Karpas-422 (cell line): ENCODE measurements around the gene NLRP9. TPM values are rescaled to one million over a fixed set of nuclear protein-coding genes. Genes with fewer than 3 reads are reported as not detected.

Source experiments
- DNase-seq: peaks from one replicate; pipeline ENCODE4 v3.0.0-alpha.2; 2015
- H2AFZ ChIP-seq: fragments of 200-600 bp; sonication (generic); 2 replicates; pipeline ENCODE4 v1.6.1; 2014; ENCODE audit warnings: antibody characterized with exemption, low read length, mixed read lengths
- H3K27ac ChIP-seq: fragments of 200-600 bp; sonication (generic); 2 replicates; pipeline ENCODE4 v1.5.1; 2014; ENCODE audit warnings: mild to moderate bottlenecking, low read length, moderate library complexity
- H3K27me3 ChIP-seq: fragments of 200-600 bp; sonication (generic); 2 replicates; pipeline ENCODE4 v1.6.1; 2014; ENCODE audit warnings: low read length, mixed read lengths
- H3K36me3 ChIP-seq: fragments of 200-600 bp; sonication (generic); 2 replicates; pipeline ENCODE4 v1.6.1; 2014; ENCODE audit warnings: low read length, mixed read lengths; ENCODE audit not compliant: insufficient read depth
- H3K4me1 ChIP-seq: fragments of 200-600 bp; sonication (generic); 2 replicates; pipeline ENCODE4 v1.6.1; 2014; ENCODE audit warnings: mild to moderate bottlenecking, low read length, mixed read lengths
- H3K4me2 ChIP-seq: fragments of 200-600 bp; sonication (generic); 2 replicates; pipeline ENCODE4 v1.6.1; 2014; ENCODE audit warnings: low read length, low read depth, mild to moderate bottlenecking; ENCODE audit not compliant: poor library complexity, severe bottlenecking
- H3K4me3 ChIP-seq: fragments of 200-600 bp; sonication (generic); 2 replicates; pipeline ENCODE4 v1.5.1; 2014; ENCODE audit warnings: mild to moderate bottlenecking, antibody characterized with exemption, low read length, mixed read lengths
- H3K79me2 ChIP-seq: fragments of 200-600 bp; sonication (generic); 2 replicates; pipeline ENCODE4 v1.6.1; 2014; ENCODE audit warnings: mild to moderate bottlenecking, low read length, mixed read lengths
- H3K9ac ChIP-seq: fragments of 200-600 bp; sonication (generic); 2 replicates; pipeline ENCODE4 v1.6.0; 2014; ENCODE audit warnings: low read length
- H3K9me2 ChIP-seq: fragments of 200-600 bp; sonication (generic), shearing (Covaris generic); replicated peaks from 2 replicates; pipeline ENCODE4 v1.6.0; 2014; ENCODE audit warnings: mild to moderate bottlenecking, low read length, moderate library complexity; ENCODE audit not compliant: insufficient read depth
- H3K9me3 ChIP-seq: fragments of 300-700, 200-600 bp; sonication (generic); 2 replicates; pipeline ENCODE4 v1.6.1; 2014; ENCODE audit warnings: low read length, mixed read lengths
- H4K20me1 ChIP-seq: fragments of 200-600 bp; sonication (generic); 2 replicates; pipeline ENCODE4 v1.6.1; 2014; ENCODE audit warnings: mild to moderate bottlenecking, antibody characterized with exemption, low read length, low read depth; ENCODE audit not compliant: insufficient read depth
- total RNA-seq: library from RNA; depleted of rRNA; stranded (reverse); fragments of >200 nt; shearing (Covaris generic); gene quantifications from 2 replicates; pipeline ENCODE4 v1.2.3, GENCODE V29; 2014; ENCODE audit warnings: low replicate concordance

NLRP9 gene
- total RNA-seq, 1 experiment from 2014 or later, result not detected

DNA sequence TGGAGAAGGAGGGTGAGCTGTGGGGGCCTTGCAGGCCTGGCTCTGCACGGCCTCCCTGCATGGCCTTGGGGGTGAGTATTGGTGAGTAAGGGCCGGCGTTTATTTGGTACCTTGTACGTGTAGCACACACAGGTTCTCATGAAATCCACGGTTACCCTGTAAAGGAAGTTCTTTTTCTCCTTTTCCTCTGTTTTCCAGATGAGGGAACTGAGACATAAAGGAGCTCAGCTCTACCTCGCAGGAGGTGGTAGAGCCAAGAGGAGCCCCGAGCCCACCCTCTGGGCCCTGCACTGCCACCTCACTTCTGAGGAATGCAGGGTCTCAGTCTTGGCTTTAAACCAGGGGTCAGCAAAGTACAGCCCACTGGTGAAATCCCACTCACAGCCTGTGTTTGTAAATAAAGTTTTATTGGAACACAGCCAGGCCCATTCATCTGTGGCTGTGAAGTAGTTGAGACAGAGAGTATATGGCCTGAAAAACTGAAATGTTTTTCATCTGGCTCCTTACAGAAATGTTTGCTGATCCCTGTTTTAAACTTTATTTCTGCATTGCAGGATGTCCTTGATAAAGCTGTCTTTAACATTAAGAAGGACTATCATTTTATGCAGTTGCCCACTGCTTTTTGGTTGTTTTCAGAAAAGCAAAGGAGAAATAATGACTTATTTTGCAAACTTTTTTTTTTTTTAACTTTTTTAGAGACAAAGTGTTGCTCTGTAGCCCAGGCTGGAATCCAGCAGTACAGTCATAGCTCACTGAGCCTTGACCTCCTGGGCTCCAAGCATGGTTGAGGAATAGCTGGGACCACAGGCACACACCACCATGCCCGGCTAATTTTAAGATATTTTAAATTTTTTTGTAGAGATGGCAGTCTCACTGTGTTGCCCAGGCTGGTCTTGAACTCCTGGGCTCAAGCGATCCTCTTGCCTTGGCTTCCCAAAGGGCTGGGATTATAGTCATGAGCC is 56.8 kb downstream of the NLRP9 start:
- Histone ChIP-seq H3K36me3 (peaks cover 36% of the 10 kb centered on the region; the same call in 1 of the 2 replicates), H4K20me1 (peaks cover 52% of the 10 kb centered on the region), H3K79me2 (peaks cover 94% of the 10 kb centered on the region)

DNA sequence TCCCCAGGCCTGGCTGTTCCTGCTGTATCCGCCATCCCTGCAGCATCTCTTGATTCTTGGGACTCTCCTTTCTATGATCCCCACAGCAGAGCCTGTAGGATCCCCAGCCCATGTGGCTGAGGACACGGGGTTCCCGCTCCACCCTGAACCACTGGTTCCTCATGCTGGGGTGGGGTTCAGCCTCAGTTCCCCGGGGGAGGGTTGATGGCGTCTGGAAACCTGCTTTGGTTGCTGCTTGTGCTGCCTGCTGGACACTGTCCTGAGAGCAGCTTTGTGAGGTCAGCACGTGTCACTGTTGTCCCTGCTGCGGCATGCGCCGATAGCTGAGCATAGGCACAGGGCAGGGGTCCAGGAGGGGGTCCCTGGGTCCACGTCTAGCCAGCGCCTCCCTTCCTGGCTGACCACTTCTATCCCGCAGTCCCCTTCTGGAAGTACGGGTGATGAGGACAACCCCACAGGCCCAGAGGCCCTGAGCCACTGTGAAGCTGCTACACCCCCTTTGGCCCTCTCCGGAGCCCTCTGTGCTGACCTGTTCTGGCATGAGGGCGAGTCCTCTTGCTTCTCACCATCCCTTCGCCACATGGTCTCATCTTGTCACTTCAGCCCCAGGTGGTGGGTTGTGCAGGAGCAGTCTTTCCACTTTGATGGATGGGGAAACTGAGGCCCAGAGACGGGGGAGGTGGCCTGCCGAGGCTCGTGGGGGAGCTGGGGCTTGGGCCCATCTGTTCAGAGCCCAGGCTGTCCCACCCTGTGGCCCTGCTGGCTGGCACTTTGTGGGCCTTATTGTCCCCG is 57.7 kb downstream of the NLRP9 start:
- peaks cover 36% of the 10 kb centered on the region; the same call in 1 of the 2 replicates for H3K36me3 ChIP-seq
- no peak overlapping the region for H2AFZ ChIP-seq
- no peaks in the 10 kb centered on the region for H3K27me3 ChIP-seq
- no peaks in the 10 kb centered on the region for H3K9me2 ChIP-seq
- no peak overlapping the region for H3K9ac ChIP-seq
- peaks cover 55% of the 10 kb centered on the region for H4K20me1 ChIP-seq
- H3K4me2 ChIP-seq, result no peak overlapping the region
- no peak for DNase-seq
- H3K27ac ChIP-seq, result no peak overlapping the region
- H3K4me3 ChIP-seq, result no peak overlapping the region
- peaks cover 94% of the 10 kb centered on the region for H3K79me2 ChIP-seq
- H3K9me3 ChIP-seq, result no peaks in the 10 kb centered on the region
- peaks cover 34% of the 10 kb centered on the region for H3K4me1 ChIP-seq

More for the DNA sequence above, 56.8 kb downstream of the NLRP9 start:
- Histone ChIP-seq H3K9me3 (no peaks in the 10 kb centered on the region), H3K4me1 (peaks cover 28% of the 10 kb centered on the region), H3K9me2 (no peaks in the 10 kb centered on the region), H3K27ac (no peak overlapping the region), H3K27me3 (no peaks in the 10 kb centered on the region), H2AFZ (no peak overlapping the region), H3K4me2 (no peak overlapping the region), H3K4me3 (no peak overlapping the region), H3K9ac (no peak overlapping the region)
- no peak for DNase-seq

DNA sequence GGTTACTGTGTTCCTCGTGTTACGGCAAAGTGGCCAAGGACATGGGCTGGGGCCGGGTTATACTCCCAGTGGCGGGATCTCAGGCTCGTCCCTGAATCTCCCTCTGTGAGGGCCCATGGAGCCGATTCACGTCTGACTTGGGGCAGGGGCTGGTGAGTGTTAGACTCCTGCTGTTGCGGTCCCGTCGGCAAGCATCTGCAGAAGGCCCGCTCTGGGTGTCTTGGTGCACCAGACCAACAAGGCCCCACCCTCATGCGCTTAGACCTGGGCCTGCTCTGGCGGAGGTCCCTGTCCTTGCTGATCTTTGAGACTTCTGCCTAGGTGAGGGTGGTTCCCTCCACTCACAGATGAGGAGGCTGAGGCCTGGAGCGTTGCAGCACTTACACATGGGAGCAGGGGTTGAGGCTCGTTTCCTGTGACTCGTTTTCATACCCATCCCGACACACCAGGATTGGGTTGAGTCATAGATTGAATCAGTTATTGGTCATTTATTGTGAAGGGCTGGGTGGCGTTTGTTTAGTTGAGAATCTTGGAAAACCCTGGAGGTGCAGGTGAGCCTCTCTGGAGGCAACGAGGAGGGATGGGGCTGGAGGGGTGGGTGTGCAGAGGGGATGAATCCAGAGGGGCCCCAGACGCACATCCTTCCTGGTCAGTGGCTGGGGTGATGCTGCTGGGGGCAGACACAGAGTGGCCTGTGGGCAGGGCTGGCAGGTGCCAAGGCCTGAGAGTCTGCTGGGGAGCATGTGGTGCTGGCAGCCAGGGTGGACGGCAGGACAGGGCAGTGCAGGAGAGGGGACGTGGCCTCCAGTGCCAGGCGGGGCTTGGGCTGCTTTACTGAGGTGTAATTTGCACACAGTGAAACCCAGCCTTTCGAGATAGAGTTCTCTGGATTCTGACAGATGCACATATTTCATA is 58.6 kb downstream of the NLRP9 start:
- Histone ChIP-seq H3K4me2 (no peak overlapping the region), H3K4me1 (peaks cover 34% of the 10 kb centered on the region)

DNA sequence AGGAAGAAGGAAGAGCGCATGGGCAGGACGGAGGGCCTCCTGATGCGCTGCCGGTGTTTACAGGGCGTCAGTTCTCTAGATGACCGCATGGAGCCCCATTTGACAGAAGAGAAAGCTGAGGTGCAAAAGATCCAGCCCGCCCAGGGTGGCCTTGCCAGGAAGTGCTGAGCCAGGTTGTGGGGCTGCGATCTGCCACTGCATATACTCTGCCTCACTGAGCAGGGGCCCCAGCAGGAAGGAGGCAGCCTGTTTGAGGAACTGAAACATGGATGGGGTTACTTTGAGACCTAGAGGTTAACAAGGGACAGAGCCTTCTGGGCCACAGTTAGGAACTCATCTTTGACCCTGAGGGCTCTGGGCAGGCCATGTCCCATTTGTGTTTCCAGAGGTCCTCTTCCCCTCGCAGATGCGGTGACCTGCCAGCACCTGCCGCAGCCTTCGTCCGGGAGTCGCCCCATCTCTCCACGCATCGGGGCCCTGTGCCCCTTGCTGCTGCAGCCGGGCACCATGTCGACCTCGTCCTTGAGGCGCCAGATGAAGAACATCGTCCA is 60.0 kb downstream of the NLRP9 start:
- peak overlapping the region; percentile 82 for H3K4me3 ChIP-seq
- peaks cover 45% of the 10 kb centered on the region for H3K4me1 ChIP-seq
- H2AFZ ChIP-seq, result no peak overlapping the region
- H3K27ac ChIP-seq, result peak overlapping the region; percentile 94
- no peaks in the 10 kb centered on the region for H3K9me2 ChIP-seq
- H4K20me1 ChIP-seq, result peaks cover 46% of the 10 kb centered on the region
- peaks cover 21% of the 10 kb centered on the region; the same call in 1 of the 2 replicates for H3K36me3 ChIP-seq
- H3K79me2 ChIP-seq, result peaks cover 80% of the 10 kb centered on the region
- peak; percentile 97 for DNase-seq
- no peaks in the 10 kb centered on the region for H3K9me3 ChIP-seq
- H3K9ac ChIP-seq, result peak overlapping the region; percentile 93
- H3K4me2 ChIP-seq, result peak overlapping the region; percentile 92
- H3K27me3 ChIP-seq, result no peaks in the 10 kb centered on the region

More for the DNA sequence above, 58.6 kb downstream of the NLRP9 start:
- DNase-seq, result no peak
- no peaks in the 10 kb centered on the region for H3K9me3 ChIP-seq
- H3K36me3 ChIP-seq, result peaks cover 32% of the 10 kb centered on the region; the same call in 1 of the 2 replicates
- no peaks in the 10 kb centered on the region for H3K9me2 ChIP-seq
- no peaks in the 10 kb centered on the region for H3K27me3 ChIP-seq
- peaks cover 49% of the 10 kb centered on the region for H4K20me1 ChIP-seq
- H2AFZ ChIP-seq, result no peak overlapping the region
- no peak overlapping the region for H3K9ac ChIP-seq
- peaks cover 88% of the 10 kb centered on the region for H3K79me2 ChIP-seq
- no peak overlapping the region for H3K4me3 ChIP-seq
- no peak overlapping the region for H3K27ac ChIP-seq

DNA sequence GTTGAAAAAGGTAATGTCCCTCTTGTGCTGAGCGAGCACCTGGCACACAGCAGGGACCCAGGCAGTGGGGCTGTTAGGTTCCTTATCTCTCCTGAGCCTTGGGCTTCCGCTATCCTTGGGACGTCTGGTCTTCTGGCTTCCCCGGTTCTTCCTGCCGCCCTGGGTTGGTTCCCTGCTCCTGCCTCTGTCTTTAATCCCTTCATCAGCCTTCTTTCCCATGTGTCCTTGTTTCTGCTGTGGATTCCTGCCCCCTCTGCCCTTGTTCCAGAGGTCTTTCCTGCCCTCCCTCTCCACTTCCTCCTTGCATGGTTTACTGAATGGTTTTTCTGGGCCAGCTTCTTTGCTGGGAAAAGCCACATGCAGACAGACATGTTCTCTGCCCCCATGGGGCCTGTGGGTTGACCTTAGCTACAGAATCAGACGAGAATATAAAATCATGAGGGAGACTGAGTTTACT is 60.6 kb downstream of the NLRP9 start:
- Histone ChIP-seq H3K36me3 (peaks cover 21% of the 10 kb centered on the region; the same call in 1 of the 2 replicates), H3K79me2 (peaks cover 84% of the 10 kb centered on the region), H3K9ac (peak overlapping the region; percentile 93), H3K9me3 (no peaks in the 10 kb centered on the region), H3K27me3 (no peaks in the 10 kb centered on the region), H4K20me1 (peaks cover 51% of the 10 kb centered on the region), H3K4me1 (peaks cover 51% of the 10 kb centered on the region), H3K27ac (peak overlapping the region; percentile 94), H3K4me2 (peak overlapping the region; percentile 92), H2AFZ (no peak overlapping the region), H3K9me2 (no peaks in the 10 kb centered on the region), H3K4me3 (peak overlapping the region; percentile 82)
- DNase-seq, result no peak

DNA sequence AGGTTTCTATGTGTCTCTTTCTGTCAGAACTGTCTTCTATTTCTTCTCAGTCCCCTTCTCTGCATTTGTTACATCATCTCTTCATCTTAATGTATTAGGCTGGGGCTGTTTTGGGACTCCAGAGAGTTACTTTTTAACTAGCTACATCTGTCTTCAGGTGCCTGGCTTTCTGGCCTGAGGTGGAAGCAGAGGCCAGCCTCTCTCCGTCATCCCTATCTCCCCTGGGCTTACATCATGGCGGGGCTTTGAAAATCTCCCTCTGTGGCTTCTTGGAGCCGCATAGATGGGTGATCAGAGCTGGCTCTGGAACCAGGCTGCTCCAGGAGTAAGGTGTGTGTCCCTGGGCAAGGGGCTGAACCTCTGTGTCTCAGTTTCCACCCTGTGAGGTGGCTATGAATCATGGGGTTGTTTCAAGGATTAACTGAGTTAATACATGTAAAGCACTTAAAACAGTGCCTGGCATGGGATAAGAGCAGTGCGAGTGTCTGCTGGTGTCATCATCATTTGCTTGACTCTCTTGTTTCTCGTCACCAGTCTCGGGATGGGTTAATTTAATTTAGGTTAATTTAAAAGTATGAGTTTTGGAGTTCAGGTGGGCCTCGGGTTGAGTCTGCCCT is 61.2 kb downstream of the NLRP9 start:
- Histone ChIP-seq H3K4me1 (peaks cover 57% of the 10 kb centered on the region), H3K36me3 (peaks cover 24% of the 10 kb centered on the region; the same call in 1 of the 2 replicates), H3K9ac (peak overlapping the region; percentile 93), H3K9me2 (no peaks in the 10 kb centered on the region), H3K9me3 (no peaks in the 10 kb centered on the region), H3K27me3 (no peaks in the 10 kb centered on the region), H3K4me3 (peak overlapping the region; percentile 82), H2AFZ (no peak overlapping the region), H3K79me2 (peaks cover 85% of the 10 kb centered on the region), H4K20me1 (peaks cover 57% of the 10 kb centered on the region), H3K4me2 (peak overlapping the region; percentile 92), H3K27ac (peak overlapping the region; percentile 94)
- DNase-seq, result peak; percentile 65

DNA sequence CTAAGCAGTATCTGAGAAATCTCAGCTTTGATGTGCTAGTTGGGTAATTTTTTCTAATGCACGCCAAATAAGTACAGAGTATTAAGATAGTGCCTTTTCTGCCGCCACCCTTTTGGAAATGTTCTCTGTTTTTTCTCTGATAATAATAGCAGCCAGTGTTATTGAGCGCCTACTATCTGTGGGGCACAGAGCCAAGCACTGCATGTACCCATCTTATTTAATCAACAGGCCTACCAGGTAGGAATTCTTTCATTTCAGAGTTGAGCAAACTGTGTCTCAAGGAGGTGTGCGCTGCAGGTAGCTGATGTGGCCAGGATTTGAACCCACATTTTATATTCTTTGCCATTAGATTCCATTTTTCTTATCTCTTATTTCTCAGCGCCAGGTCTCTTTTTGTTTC is 61.8 kb downstream of the NLRP9 start:
- DNase-seq, result peak; percentile 56
- Histone ChIP-seq H4K20me1 (peaks cover 53% of the 10 kb centered on the region), H3K27ac (peak overlapping the region; percentile 94), H3K4me2 (peak overlapping the region; percentile 92), H2AFZ (no peak overlapping the region), H3K79me2 (peaks cover 84% of the 10 kb centered on the region), H3K9me2 (no peaks in the 10 kb centered on the region), H3K4me1 (peaks cover 64% of the 10 kb centered on the region), H3K9me3 (no peaks in the 10 kb centered on the region), H3K27me3 (no peaks in the 10 kb centered on the region), H3K36me3 (peaks cover 23% of the 10 kb centered on the region; the same call in 1 of the 2 replicates), H3K4me3 (peak overlapping the region; percentile 82), H3K9ac (peak overlapping the region; percentile 93)
